Panc1 (cell line): ENCODE results near the gene CLEC16A. TPM values are rescaled to one million over a fixed set of nuclear protein-coding genes. Genes with fewer than 3 reads are reported as not detected.

Experiments
- ATAC-seq: fragments of 200-7000 bp; cut with Tn5 transposase; 2 replicates; pipeline ENCODE4 v1.9.1; 2020; ENCODE audit warnings: mild to moderate bottlenecking, moderate library complexity
- BruUV-seq: library from RNA; stranded (reverse); fragments of 400-500 nt; replicated peaks from 2 replicates; lab custom pipeline; 2021; lab: Mats Ljungman, UMichigan
- CTCF ChIA-PET: fragments of 300-600 bp; sonication (Branson Sonifier 250); formaldehyde crosslinking; loops from one replicate; lab custom pipeline; 2022; ENCODE audit warnings: antibody characterized with exemption; lab: Charles Lee
- POLR2A ChIA-PET: fragments of 300-600 bp; sonication (Branson Sonifier 250); formaldehyde crosslinking; loops from one replicate; lab custom pipeline; 2022; ENCODE audit warnings: antibody characterized with exemption; lab: Charles Lee
- DNase-seq: peaks from one replicate; pipeline ENCODE4 v3.0.0-alpha.2; 2010; ENCODE audit warnings: low read depth, low spot score
- H3K27ac ChIP-seq: 2 replicates; pipeline ENCODE4 v1.5.1; 2011; ENCODE audit warnings: mild to moderate bottlenecking, low read length, inconsistent platforms
- H3K27me3 ChIP-seq: fragments of 200-500 bp; sonication (Bioruptor generic); 2 replicates; pipeline ENCODE4 v1.6.0; 2014; ENCODE audit warnings: low read length, inconsistent platforms; ENCODE audit not compliant: control insufficient read depth, insufficient read depth
- H3K36me3 ChIP-seq: fragments of 200-500 bp; sonication (Bioruptor generic); 2 replicates; pipeline ENCODE4 v1.5.1; 2014; ENCODE audit warnings: inconsistent platforms, mild to moderate bottlenecking, low read length, moderate library complexity; ENCODE audit not compliant: control insufficient read depth, insufficient read depth
- H3K4me1 ChIP-seq: 2 replicates; pipeline ENCODE4 v1.5.1; 2011; ENCODE audit warnings: inconsistent platforms, mild to moderate bottlenecking, low read length, moderate library complexity; ENCODE audit not compliant: control insufficient read depth, insufficient read depth
- H3K4me3 ChIP-seq, 2 experiments: 2 replicates each; pipeline ENCODE4 v1.5.1; 2011 to 2012; ENCODE audit warnings: low read depth in 2 of 2, low read length in 2 of 2, mild to moderate bottlenecking in 2 of 2, inconsistent platforms in 1 of 2, moderate library complexity in 1 of 2
- H3K9me3 ChIP-seq: fragments of 200-500 bp; sonication (Bioruptor generic); 2 replicates; pipeline ENCODE4 v1.5.1; 2014; ENCODE audit warnings: low read depth, mild to moderate bottlenecking, inconsistent platforms, low read length, moderate library complexity; ENCODE audit not compliant: control insufficient read depth, insufficient read depth
- POLR2AphosphoS5 ChIP-seq: IDR thresholded peaks from 2 replicates; pipeline ENCODE4 v1.6.1; 2012; ENCODE audit warnings: mild to moderate bottlenecking, low read depth, low read length, moderate library complexity
- SIN3A ChIP-seq: IDR thresholded peaks from 2 replicates; pipeline ENCODE4 v1.6.1; 2012; ENCODE audit warnings: low read depth, mild to moderate bottlenecking, low read length, moderate library complexity, borderline replicate concordance; ENCODE audit not compliant: insufficient read depth
- TCF7L2 ChIP-seq: IDR thresholded peaks from 2 replicates; pipeline ENCODE4 v1.6.1; 2011; ENCODE audit warnings: mild to moderate bottlenecking, low read depth, low read length, inconsistent platforms
- in situ Hi-C: cut with HindIII; loops from 2 replicates; pipeline ENCODE4 v1.10.0; 2016; ENCODE audit warnings: low sequenced_read_pairs, low pct_unique_long_range_greater_than_20kb
- intact Hi-C: fragments of 100-400 bp; cut with micrococcal nuclease; formaldehyde crosslinking; loops from one replicate; pipeline ENCODE4 v1.10.0; 2022; ENCODE audit not compliant: unreplicated experiment
- total RNA-seq: library from RNA; stranded (reverse); gene quantifications from one replicate; pipeline ENCODE4 v1.2.1, GENCODE V29; 2021; ENCODE audit not compliant: unreplicated experiment
- TF ChIP-seq, protein P1 (sequence below), 2 experiments: IDR thresholded peaks; 2 replicates each; pipeline ENCODE4 v1.6.1; 2011 to 2012; ENCODE audit warnings: low read depth in 2 of 2, control low read depth in 1 of 2, low read length in 1 of 2, mild to moderate bottlenecking in 1 of 2, moderate library complexity in 1 of 2; ENCODE audit not compliant: insufficient read depth in 1 of 2
- TF ChIP-seq, protein P2 (sequence below): fragments of 450-650 bp; IDR thresholded peaks from 2 replicates; pipeline ENCODE4 v1.5.1; 2017; ENCODE audit warnings: mild to moderate bottlenecking

Gene CLEC16A
- total RNA-seq, 1 experiment from 2014 or later: 21.0 TPM

DNA sequence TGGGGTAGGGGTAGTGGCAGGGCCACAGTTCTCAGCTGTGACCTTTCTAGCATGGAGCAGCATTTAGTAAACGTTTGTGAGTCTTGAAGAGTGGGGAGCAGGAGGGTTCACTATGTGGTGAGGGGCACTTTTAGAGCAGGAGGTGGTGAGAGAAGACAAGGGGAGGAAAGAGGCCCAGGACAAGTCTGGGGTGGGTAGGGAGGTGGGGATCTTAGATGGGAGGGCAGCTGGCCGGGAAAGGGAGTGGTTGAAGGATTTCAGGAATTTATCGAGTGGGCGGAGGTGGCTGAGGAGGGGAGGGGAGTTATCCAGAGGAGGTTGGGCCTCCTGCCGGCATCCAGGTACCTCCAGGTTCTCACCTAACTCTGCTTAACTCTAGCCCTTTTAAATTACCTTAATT lies 1.9 kb downstream of the CLEC16A start:
- DNase-seq (no peak), ATAC-seq (no peak)
- POLR2A ChIA-PET: no interaction called here
- intact Hi-C loops: no loop called here
- H3K27me3 ChIP-seq: no peaks in the 10 kb centered on the region
- H3K36me3 ChIP-seq: no peaks in the 10 kb centered on the region; the same call in 1 of the 2 replicates
- TF ChIP-seq SIN3A (no peak), TCF7L2 (no peak), POLR2AphosphoS5 (no peak)
- TF ChIP-seq, protein P1, sequence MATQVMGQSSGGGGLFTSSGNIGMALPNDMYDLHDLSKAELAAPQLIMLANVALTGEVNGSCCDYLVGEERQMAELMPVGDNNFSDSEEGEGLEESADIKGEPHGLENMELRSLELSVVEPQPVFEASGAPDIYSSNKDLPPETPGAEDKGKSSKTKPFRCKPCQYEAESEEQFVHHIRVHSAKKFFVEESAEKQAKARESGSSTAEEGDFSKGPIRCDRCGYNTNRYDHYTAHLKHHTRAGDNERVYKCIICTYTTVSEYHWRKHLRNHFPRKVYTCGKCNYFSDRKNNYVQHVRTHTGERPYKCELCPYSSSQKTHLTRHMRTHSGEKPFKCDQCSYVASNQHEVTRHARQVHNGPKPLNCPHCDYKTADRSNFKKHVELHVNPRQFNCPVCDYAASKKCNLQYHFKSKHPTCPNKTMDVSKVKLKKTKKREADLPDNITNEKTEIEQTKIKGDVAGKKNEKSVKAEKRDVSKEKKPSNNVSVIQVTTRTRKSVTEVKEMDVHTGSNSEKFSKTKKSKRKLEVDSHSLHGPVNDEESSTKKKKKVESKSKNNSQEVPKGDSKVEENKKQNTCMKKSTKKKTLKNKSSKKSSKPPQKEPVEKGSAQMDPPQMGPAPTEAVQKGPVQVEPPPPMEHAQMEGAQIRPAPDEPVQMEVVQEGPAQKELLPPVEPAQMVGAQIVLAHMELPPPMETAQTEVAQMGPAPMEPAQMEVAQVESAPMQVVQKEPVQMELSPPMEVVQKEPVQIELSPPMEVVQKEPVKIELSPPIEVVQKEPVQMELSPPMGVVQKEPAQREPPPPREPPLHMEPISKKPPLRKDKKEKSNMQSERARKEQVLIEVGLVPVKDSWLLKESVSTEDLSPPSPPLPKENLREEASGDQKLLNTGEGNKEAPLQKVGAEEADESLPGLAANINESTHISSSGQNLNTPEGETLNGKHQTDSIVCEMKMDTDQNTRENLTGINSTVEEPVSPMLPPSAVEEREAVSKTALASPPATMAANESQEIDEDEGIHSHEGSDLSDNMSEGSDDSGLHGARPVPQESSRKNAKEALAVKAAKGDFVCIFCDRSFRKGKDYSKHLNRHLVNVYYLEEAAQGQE (IDR thresholded peaks at IDR 0.05; ENCODE audit: insufficient read depth in 1 of 2, low read depth in 2 of 2, low read length in 1 of 2): no peak
- TF ChIP-seq, protein P2, sequence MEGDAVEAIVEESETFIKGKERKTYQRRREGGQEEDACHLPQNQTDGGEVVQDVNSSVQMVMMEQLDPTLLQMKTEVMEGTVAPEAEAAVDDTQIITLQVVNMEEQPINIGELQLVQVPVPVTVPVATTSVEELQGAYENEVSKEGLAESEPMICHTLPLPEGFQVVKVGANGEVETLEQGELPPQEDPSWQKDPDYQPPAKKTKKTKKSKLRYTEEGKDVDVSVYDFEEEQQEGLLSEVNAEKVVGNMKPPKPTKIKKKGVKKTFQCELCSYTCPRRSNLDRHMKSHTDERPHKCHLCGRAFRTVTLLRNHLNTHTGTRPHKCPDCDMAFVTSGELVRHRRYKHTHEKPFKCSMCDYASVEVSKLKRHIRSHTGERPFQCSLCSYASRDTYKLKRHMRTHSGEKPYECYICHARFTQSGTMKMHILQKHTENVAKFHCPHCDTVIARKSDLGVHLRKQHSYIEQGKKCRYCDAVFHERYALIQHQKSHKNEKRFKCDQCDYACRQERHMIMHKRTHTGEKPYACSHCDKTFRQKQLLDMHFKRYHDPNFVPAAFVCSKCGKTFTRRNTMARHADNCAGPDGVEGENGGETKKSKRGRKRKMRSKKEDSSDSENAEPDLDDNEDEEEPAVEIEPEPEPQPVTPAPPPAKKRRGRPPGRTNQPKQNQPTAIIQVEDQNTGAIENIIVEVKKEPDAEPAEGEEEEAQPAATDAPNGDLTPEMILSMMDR: no peak
- CTCF ChIA-PET: no interaction called here
- H3K27ac ChIP-seq: no peak overlapping the region
- H3K4me3 ChIP-seq: no peak overlapping the region
- H3K4me1 ChIP-seq: peaks cover 43% of the 10 kb centered on the region
- in situ Hi-C loops: no loop called here
- BruUV-seq: no TSS peak
- no peaks in the 10 kb centered on the region for H3K9me3 ChIP-seq

DNA sequence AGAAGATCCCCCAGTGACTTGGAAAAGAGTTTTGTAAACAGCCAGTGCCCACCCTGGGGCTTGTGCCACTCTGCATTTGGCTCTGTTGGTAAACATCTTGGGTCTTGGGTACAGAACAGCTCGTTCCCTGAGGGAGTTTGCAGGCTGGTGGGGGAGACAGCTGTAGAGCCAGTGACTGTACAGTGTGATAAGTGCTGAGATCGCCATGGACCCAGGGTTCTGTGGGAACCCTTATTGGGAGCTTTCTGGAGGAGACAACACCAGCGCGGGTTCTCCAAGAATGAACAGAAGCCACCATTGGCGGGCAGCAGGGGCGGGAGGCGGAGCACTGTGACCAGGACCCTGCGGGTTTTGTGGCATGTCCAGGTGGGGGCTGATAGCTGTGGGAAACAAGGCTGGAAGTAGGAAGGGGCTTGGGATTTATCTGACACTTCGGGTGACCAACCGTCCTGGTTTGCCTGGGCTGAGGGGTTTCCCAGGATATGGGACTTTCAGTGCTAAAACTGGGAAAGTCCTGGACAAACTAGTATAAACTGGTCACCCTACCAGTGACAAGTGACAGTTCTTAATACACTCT lies 2.9 kb downstream of the CLEC16A start:
- BruUV-seq: no TSS peak
- H3K9me3 ChIP-seq: no peaks in the 10 kb centered on the region
- no peak overlapping the region for H3K4me3 ChIP-seq
- ChIA-PET CTCF (interaction anchor here (0.6 kb wide), 1 partner anchor 15 kb away, joined by 3 read pairs; no protein-coding TSS in a partner anchor), POLR2A (no interaction called here)
- in situ Hi-C loops: no loop called here
- DNase-seq: no peak
- H3K27me3 ChIP-seq: no peaks in the 10 kb centered on the region
- intact Hi-C loops: no loop called here
- no peak overlapping the region for H3K27ac ChIP-seq
- H3K36me3 ChIP-seq: no peaks in the 10 kb centered on the region; the same call in 1 of the 2 replicates
- H3K4me1 ChIP-seq: peaks cover 46% of the 10 kb centered on the region
- TF ChIP-seq SIN3A: no peak
- no peak for TF ChIP-seq TCF7L2
- ATAC-seq: no peak

DNA sequence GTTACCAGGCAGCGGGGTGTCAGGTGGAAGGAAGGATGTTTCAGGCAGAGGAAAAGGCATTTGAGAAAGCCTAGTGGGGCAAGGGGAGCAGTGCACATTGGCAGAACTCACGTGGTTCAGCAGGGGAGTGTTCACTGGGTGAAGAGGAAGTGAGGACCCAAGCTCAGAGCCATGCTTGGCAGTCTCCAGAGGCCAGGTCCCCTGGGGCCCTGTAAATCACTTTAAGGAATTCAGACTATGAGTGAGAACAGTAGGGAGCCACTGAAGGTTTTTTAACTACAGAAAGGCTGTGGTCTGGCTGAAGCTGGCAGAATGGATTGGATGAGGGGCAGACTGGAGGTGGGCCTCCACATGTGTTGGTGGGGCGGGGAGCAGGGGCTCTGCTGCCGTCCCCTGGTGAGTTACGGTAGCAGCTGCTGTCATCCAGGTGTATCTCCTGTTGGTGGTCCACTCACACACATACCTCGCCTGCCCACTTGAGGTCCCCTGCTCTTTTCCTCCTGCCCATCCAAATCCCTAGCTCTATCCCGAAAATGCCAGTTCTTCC lies 5.1 kb downstream of the CLEC16A start:
- BruUV-seq: no TSS peak
- TF ChIP-seq POLR2AphosphoS5 (no peak), TCF7L2 (no peak), SIN3A (no peak)
- TF ChIP-seq, protein P2: no peak
- TF ChIP-seq, protein P1 (IDR thresholded peaks at IDR 0.05; ENCODE audit: insufficient read depth in 1 of 2, low read depth in 2 of 2, low read length in 1 of 2): no peak
- intact Hi-C loops (no loop called here), in situ Hi-C loops (no loop called here)
- H3K9me3 ChIP-seq: no peaks in the 10 kb centered on the region
- no peaks in the 10 kb centered on the region for H3K27me3 ChIP-seq
- CTCF ChIA-PET: no interaction called here
- no peak overlapping the region for H3K4me3 ChIP-seq
- POLR2A ChIA-PET: interaction anchor here (0.6 kb wide), 1 partner anchor 637 kb away, joined by 9 read pairs; the partner anchor contains the start of gene LITAF
- H3K4me1 ChIP-seq: peaks cover 34% of the 10 kb centered on the region
- ATAC-seq (peak; percentile 37; the same call in 1 of the 2 replicates), DNase-seq (no peak)
- H3K36me3 ChIP-seq: no peaks in the 10 kb centered on the region; the same call in 1 of the 2 replicates
- H3K27ac ChIP-seq: no peak overlapping the region; the same call in 1 of the 2 replicates
